Esophagus squamous epithelium (tissue), 5 donors: ENCODE results near the gene PRUNE2. TPM values are rescaled to one million over a fixed set of nuclear protein-coding genes. Genes with fewer than 3 reads are reported as not detected.

Experiments used
- DNase-seq: peaks from one replicate; lab custom pipeline; 2025; lab: John Stamatoyannopoulos, UW
- H3K27ac ChIP-seq, 4 donors: fragments of 200-600 bp; sonication (generic); one replicate each; pipeline ENCODE4 v1.5.1; 2016 to 2019; ENCODE audit warnings: mild to moderate bottlenecking in 1 of 4
- H3K27me3 ChIP-seq, 4 donors: fragments of 200-600 bp; sonication (generic); 1 replicate in 3 of 4; 2 replicates in 1 of 4; pipeline versions ENCODE4 v1.5.1 to v1.6.0; 2017 to 2021; ENCODE audit warnings: antibody characterized with exemption in 1 of 4
- H3K36me3 ChIP-seq, 3 donors: fragments of 200-600 bp; sonication (generic); one replicate each; pipeline ENCODE4 v1.5.1; 2016 to 2019
- H3K4me1 ChIP-seq, 3 donors: fragments of 200-600 bp; sonication (generic); one replicate each; pipeline ENCODE4 v1.5.1; 2017 to 2019
- H3K4me3 ChIP-seq, 4 donors: fragments of 200-600 bp; sonication (generic); 1 replicate in 3 of 4; 2 replicates in 1 of 4; pipeline ENCODE4 v1.5.1; 2016 to 2019; ENCODE audit warnings: mild to moderate bottlenecking in 2 of 4, moderate library complexity in 1 of 4
- H3K9me3 ChIP-seq, 3 donors: fragments of 200-600 bp; sonication (generic); one replicate each; pipeline ENCODE4 v1.5.1; 2016 to 2019
- POLR2A ChIP-seq, 4 donors: fragments of 450-650 bp; IDR thresholded peaks; one replicate each; pipeline ENCODE4 v1.6.1; 2017; ENCODE audit warnings: antibody characterized with exemption in 4 of 4, mild to moderate bottlenecking in 4 of 4, moderate library complexity in 3 of 4
- WGBS, 2 donors: methylation state at CpG; one replicate each; pipeline ENCODE4 v1.1.5; 2018; 5-methylcytosine and 5-hydroxymethylcytosine counted together
- intact Hi-C: fragments of 100-400 bp; cut with DNase I; formaldehyde crosslinking; loops from one replicate; pipeline ENCODE4 v1.15.0; 2022
- total RNA-seq, 4 donors: library from RNA; depleted of rRNA; stranded (reverse); fragments of >200 nt; gene quantifications; one replicate each; pipeline ENCODE4 v1.1.0, GENCODE V29; 2016
- TF ChIP-seq, protein P1 (sequence below), 6 experiments: fragments of 450-650 bp in 4 of 6; fragments of 200-600 bp in 2 of 6; sonication (generic) in 2 of 6; IDR thresholded peaks; one replicate each; pipeline ENCODE4 v1.5.1; 2016 to 2019; ENCODE audit warnings: antibody characterized with exemption in 6 of 6, mild to moderate bottlenecking in 4 of 6, moderate library complexity in 4 of 6
- donor health status: DM: yes; HTN: yes; CAD: no.

The PRUNE2 gene
- total RNA-seq, 4 donors from 2014 or later = 9.9 to 126 (median 26.7) TPM

- TF ChIP-seq POLR2A (IDR thresholded peaks at IDR 0.05) = no peak
- TF ChIP-seq, protein P1, sequence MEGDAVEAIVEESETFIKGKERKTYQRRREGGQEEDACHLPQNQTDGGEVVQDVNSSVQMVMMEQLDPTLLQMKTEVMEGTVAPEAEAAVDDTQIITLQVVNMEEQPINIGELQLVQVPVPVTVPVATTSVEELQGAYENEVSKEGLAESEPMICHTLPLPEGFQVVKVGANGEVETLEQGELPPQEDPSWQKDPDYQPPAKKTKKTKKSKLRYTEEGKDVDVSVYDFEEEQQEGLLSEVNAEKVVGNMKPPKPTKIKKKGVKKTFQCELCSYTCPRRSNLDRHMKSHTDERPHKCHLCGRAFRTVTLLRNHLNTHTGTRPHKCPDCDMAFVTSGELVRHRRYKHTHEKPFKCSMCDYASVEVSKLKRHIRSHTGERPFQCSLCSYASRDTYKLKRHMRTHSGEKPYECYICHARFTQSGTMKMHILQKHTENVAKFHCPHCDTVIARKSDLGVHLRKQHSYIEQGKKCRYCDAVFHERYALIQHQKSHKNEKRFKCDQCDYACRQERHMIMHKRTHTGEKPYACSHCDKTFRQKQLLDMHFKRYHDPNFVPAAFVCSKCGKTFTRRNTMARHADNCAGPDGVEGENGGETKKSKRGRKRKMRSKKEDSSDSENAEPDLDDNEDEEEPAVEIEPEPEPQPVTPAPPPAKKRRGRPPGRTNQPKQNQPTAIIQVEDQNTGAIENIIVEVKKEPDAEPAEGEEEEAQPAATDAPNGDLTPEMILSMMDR (IDR thresholded peaks at IDR 0.05) = no peak
- Histone ChIP-seq H3K27me3 (no peaks in the 10 kb centered on the region), H3K4me1 (peaks cover 0 to 10% (median 4%) of the 10 kb centered on the region in 3 donors), H3K27ac (peak overlapping the region in 2 of 4 donors; percentile 14 to 56), H3K9me3 (no peaks in the 10 kb centered on the region), H3K4me3 (no peak overlapping the region), H3K36me3 (no peaks in the 10 kb centered on the region)
- intact Hi-C loops = no loop called here
- DNase-seq = no peak
- 57 to 70% methylated on average over 8 of the region's 8 CpGs for WGBS, 2 donors
Measured at GRCh38 chr9:76615177-76615603, 290.7 kb downstream of the PRUNE2 start.

DNA sequence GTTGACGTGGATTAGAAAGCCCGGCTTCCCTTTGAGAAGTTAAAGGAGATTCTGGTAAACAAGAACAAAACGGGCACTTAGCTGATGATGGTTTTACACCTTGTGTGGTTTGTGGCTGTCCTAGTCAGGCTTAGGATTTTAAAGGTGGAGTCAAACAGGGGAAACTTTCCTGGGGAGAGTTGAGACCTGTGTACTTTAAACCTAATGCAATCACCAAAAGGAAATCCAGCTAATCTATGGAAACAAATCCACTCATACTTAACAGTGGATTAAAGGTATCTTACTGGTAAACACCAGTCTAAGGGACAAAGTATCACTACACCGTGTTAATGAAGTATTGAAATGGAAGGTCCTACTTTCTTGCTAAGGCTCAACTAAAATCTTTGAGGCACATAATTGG lies 291.9 kb downstream of the PRUNE2 start:
- H3K4me3 ChIP-seq = no peak overlapping the region
- WGBS, 2 donors = 77 to 81% methylated on average over 4 of the region's 4 CpGs
- H3K9me3 ChIP-seq = no peaks in the 10 kb centered on the region
- H3K27ac ChIP-seq = no peak overlapping the region
- TF ChIP-seq, protein P1 (IDR thresholded peaks at IDR 0.05) = no peak
- TF ChIP-seq POLR2A (IDR thresholded peaks at IDR 0.05) = no peak
- no peaks in the 10 kb centered on the region for H3K36me3 ChIP-seq
- H3K4me1 ChIP-seq = peaks cover 0 to 6% (median 0%) of the 10 kb centered on the region in 3 donors
- intact Hi-C loops = no loop called here
- no peaks in the 10 kb centered on the region for H3K27me3 ChIP-seq
- no peak for DNase-seq

DNA sequence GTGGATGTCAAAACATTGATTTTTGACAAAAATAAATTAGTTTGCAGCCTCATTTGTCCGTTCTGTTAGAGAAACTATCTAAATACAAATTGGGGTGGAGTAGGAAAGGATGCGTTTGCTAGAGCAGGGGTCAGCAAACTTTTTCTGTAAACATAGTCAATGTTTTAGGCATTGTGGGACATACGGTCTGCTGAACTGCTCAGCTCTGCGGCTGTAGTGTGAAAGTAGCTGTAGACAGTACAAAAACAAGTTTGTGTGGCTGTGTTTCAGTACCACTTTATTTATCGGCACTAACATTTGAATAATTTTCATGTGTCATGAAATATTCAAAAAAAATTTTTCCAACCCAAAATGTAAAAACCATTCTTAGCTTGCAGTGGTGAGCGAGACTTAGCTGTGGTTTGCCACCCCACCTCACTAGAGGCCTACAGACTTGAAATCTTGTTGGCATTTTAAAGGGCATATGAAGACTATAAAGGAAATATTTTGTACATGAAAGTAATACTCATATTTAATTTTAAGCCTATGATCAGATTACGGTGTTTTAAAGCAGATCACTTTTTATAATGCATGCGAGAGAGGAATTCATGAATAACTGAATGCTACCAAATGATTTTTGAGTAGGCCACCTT lies 292.6 kb downstream of the PRUNE2 start:
- no peaks in the 10 kb centered on the region for H3K4me1 ChIP-seq
- H3K4me3 ChIP-seq = no peak overlapping the region
- 80 to 89% methylated on average over 8 of the region's 8 CpGs for WGBS, 2 donors
- no peak overlapping the region for H3K27ac ChIP-seq
- H3K27me3 ChIP-seq = no peaks in the 10 kb centered on the region
- no peaks in the 10 kb centered on the region for H3K36me3 ChIP-seq
- H3K9me3 ChIP-seq = no peaks in the 10 kb centered on the region
- intact Hi-C loops = no loop called here
- no peak for DNase-seq
- TF ChIP-seq, protein P1 (IDR thresholded peaks at IDR 0.05) = no peak
- no peak for TF ChIP-seq POLR2A (IDR thresholded peaks at IDR 0.05)

DNA sequence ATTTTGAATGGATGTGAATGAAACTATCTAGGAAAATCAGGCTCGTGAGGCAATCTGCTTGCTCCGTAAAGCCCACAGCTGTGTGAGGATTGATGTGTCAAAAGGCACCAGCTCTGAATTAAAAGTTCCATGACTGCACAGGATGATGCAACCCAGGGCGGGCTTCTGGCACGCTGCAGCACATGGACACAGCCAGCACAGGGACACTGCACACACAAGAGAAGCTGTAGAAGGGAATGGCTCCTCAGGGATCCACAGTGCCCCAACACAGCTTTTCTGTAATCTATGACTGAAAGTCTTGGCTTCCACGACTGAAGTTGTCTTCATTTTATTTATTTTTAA lies 295.9 kb downstream of the PRUNE2 start:
- DNase-seq = no peak
- Histone ChIP-seq H3K36me3 (no peaks in the 10 kb centered on the region), H3K27me3 (no peaks in the 10 kb centered on the region), H3K4me1 (no peaks in the 10 kb centered on the region), H3K9me3 (no peaks in the 10 kb centered on the region), H3K27ac (peak overlapping the region in 2 of 4 donors; percentile 31 to 40), H3K4me3 (no peak overlapping the region)
- TF ChIP-seq, protein P1 (IDR thresholded peaks at IDR 0.05) = no peak
- TF ChIP-seq POLR2A (IDR thresholded peaks at IDR 0.05) = no peak
- WGBS, 2 donors = 56 to 79% methylated on average over 4 to 5 of the region's 5 CpGs
- intact Hi-C loops = no loop called here

DNA sequence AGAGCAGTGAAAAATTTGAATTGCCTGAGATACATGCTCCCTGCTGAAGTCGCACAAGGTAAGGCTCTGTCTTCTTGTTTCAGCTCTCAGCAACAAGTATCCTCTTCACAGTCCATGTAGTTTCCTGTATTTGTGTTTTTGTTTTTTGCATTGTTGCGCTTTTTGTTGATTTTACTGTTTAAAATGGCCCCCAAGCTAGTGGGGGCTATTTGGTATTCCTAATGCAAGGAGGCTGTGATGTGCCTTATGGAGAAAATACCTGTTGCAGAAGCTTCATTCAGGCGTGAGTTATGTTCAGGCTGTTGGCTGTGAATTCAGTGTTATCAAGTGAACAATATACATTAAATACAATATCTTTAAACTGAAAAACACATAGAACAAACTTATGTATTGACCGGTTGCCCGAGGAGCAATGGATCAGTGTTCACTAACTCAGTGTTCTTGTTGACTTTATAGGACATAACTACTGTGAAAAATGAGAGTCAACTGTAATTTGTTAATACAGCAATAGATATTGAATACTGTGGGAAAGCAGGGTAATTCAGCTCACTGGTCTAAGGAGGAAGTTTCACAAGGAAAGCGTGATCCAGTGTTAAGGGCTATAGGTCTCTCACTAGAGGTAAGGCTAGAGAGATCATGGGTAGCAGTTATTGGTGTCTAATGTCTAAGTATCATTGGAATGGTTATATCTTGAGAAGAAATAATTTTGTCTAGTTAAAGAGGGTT lies 296.5 kb downstream of the PRUNE2 start:
- no peaks in the 10 kb centered on the region for H3K9me3 ChIP-seq
- TF ChIP-seq, protein P1 (IDR thresholded peaks at IDR 0.05) = no peak
- no peak for TF ChIP-seq POLR2A (IDR thresholded peaks at IDR 0.05)
- 89 to 92% methylated on average over 6 of the region's 6 CpGs for WGBS, 2 donors
- no peak for DNase-seq
- H3K27ac ChIP-seq = peak overlapping the region in 1 of 4 donors; percentile 33
- no peaks in the 10 kb centered on the region for H3K27me3 ChIP-seq
- H3K4me3 ChIP-seq = no peak overlapping the region
- no peaks in the 10 kb centered on the region for H3K36me3 ChIP-seq
- H3K4me1 ChIP-seq = no peaks in the 10 kb centered on the region
- intact Hi-C loops = no loop called here
